Neural progenitor cell (in vitro differentiated cells): ENCODE results near the gene SLC7A1.

Source experiments
- EZH2 ChIP-seq: fragments of 200-600 bp; sonication (generic); IDR thresholded peaks from 2 replicates; pipeline ENCODE4 v1.6.1; 2017; ENCODE audit warnings: antibody characterized with exemption, mild to moderate bottlenecking, moderate library complexity
- EZH2phosphoT487 ChIP-seq: fragments of 200-600 bp; sonication (generic); IDR thresholded peaks from 2 replicates; pipeline ENCODE4 v1.6.1; 2017; ENCODE audit warnings: antibody characterized with exemption
- TF ChIP-seq, protein P1 (sequence below): fragments of 200-600 bp; sonication (generic); IDR thresholded peaks from 2 replicates; pipeline ENCODE4 v1.5.1; 2017; ENCODE audit warnings: antibody characterized with exemption, mild to moderate bottlenecking

DNA sequence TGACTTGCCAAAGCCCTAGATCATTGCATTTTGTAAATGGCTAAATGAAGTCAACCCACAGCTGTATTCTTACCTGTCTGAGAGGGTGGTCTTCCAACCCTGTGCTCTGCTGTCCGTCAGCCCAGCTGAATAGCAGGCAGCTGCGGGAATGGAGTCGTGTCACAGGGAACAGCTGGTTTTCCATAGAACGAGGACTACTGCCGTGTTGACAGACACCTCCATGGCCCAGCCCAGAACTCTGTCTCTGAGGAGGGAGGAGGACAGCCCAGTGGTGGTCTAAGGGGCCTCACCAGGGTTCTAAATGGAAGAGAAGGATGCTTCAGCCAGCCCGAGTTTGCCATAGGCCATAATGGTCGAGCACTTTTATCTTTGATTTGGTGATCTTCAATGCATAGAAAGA, 110.7 kb downstream of the SLC7A1 start:
- TF ChIP-seq, protein P1, sequence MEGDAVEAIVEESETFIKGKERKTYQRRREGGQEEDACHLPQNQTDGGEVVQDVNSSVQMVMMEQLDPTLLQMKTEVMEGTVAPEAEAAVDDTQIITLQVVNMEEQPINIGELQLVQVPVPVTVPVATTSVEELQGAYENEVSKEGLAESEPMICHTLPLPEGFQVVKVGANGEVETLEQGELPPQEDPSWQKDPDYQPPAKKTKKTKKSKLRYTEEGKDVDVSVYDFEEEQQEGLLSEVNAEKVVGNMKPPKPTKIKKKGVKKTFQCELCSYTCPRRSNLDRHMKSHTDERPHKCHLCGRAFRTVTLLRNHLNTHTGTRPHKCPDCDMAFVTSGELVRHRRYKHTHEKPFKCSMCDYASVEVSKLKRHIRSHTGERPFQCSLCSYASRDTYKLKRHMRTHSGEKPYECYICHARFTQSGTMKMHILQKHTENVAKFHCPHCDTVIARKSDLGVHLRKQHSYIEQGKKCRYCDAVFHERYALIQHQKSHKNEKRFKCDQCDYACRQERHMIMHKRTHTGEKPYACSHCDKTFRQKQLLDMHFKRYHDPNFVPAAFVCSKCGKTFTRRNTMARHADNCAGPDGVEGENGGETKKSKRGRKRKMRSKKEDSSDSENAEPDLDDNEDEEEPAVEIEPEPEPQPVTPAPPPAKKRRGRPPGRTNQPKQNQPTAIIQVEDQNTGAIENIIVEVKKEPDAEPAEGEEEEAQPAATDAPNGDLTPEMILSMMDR: no peak
- TF ChIP-seq EZH2 (no peak), EZH2phosphoT487 (no peak)
